ENCODE data around the gene GABRG3. TPM values are rescaled to one million over a fixed set of nuclear protein-coding genes. Genes with fewer than 3 reads are reported as not detected.

GABRG3 gene
- total RNA-seq, 1 experiment from 2014 or later: not detected

DNA sequence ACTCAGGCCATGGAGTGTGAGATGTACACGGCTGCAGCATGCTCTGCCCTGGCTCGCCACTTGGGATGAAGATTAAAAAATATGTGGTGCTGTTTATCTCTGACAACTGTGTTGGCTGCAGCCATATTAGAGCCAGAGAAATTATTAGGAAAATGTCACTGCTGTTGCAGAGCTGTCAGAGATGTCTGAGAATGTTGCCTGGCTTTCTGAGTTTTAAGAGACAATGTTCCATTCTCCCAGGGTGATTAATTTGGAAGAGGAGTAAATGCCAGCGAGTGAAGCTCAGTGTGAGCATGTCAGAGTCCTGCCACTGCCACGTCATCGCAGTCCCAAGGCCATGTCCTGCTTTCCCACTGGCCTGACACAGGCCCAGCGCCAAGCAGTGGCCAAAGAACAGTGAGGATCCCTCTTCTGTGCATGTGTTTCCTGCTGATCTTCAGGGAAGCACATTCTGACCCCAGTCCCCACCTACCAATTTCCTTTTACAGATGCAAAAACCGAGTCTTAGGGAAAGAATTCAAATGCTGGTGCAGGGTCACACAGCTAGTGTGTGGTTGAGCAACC, 370.9 kb downstream of the GABRG3 start:
- H3K4me3 ChIP-seq (replicated peaks in 1 of 2; ENCODE audit: low read depth in 1 of 2, low read length in 2 of 2): no peak overlapping the region
- no peaks in the 10 kb centered on the region for H3K36me3 ChIP-seq (ENCODE audit: control insufficient read depth in 1 of 2, insufficient read depth in 2 of 2, low read length in 2 of 2)
- H2AFZ ChIP-seq (ENCODE audit: low read depth, low read length, poor library complexity, severe bottlenecking): no peak overlapping the region
- H3K9me2 ChIP-seq (ENCODE audit: insufficient read depth): no peaks in the 10 kb centered on the region
- H3K27ac ChIP-seq (ENCODE audit: low read depth, low read length): no peak overlapping the region
- ChIA-PET RAD21 (ENCODE audit: low non-redundant PET in 1 of 2, low total read pairs in 2 of 2, uncharacterized antibody in 2 of 2, unreplicated experiment in 2 of 2) (no interaction called here), CTCF (no interaction called here), POLR2A (no interaction called here)
- H3K9me3 ChIP-seq (ENCODE audit: control insufficient read depth in 1 of 2, insufficient read depth in 1 of 2, low read depth in 1 of 2, low read length in 2 of 2): peaks cover 22 to 31% of the 10 kb centered on the region in 2 experiments; a peak in 2 of 4 replicates
- no peaks in the 10 kb centered on the region for H4K20me1 ChIP-seq (ENCODE audit: insufficient read depth)
- no peak for ATAC-seq
- no peak overlapping the region for H3K9ac ChIP-seq (ENCODE audit: low read length)
- no TSS peak for BruUV-seq (replicated peaks)
- H3K27me3 ChIP-seq (ENCODE audit: insufficient read depth, low read length): no peaks in the 10 kb centered on the region
- intact Hi-C loops (cut with micrococcal nuclease): no loop called here
- H3K79me2 ChIP-seq (ENCODE audit: insufficient read depth, low read length): no peaks in the 10 kb centered on the region
- H3K4me1 ChIP-seq (ENCODE audit: control insufficient read depth in 1 of 2, insufficient read depth in 2 of 2, low read length in 2 of 2): no peaks in the 10 kb centered on the region
- H3K4me2 ChIP-seq (ENCODE audit: low read length): no peak overlapping the region
- DNase-seq (ENCODE audit: low read depth, low spot score): no peak
- TF ChIP-seq ELF1 (IDR thresholded peaks at IDR 0.05; ENCODE audit: borderline replicate concordance, low read depth) (no peak), RAD21 (IDR thresholded peaks at IDR 0.05; ENCODE audit: low read depth) (no peak), CBX3 (IDR thresholded peaks at IDR 0.05; ENCODE audit: low read depth) (no peak), SIN3A (IDR thresholded peaks at IDR 0.05; ENCODE audit: low read depth) (no peak), ZFX (IDR thresholded peaks at IDR 0.05) (no peak), SRF (IDR thresholded peaks at IDR 0.05; ENCODE audit: low read depth) (no peak), CTCF (IDR thresholded peaks at IDR 0.05 in 2 of 3, conservative IDR thresholded peaks at IDR 0.05 in 1 of 3; ENCODE audit: borderline replicate concordance in 1 of 3, insufficient read depth in 1 of 3, low read depth in 2 of 3, low read length in 2 of 3) (no peak), TCF7L2 (IDR thresholded peaks at IDR 0.05; ENCODE audit: borderline replicate concordance, extremely low read depth, insufficient read depth, insufficient read length) (no peak), ZNF274 (IDR thresholded peaks at IDR 0.05; ENCODE audit: low read depth, low read length) (no peak), CEBPB (IDR thresholded peaks at IDR 0.05; ENCODE audit: low read depth) (no peak)
- TF ChIP-seq, protein P1, sequence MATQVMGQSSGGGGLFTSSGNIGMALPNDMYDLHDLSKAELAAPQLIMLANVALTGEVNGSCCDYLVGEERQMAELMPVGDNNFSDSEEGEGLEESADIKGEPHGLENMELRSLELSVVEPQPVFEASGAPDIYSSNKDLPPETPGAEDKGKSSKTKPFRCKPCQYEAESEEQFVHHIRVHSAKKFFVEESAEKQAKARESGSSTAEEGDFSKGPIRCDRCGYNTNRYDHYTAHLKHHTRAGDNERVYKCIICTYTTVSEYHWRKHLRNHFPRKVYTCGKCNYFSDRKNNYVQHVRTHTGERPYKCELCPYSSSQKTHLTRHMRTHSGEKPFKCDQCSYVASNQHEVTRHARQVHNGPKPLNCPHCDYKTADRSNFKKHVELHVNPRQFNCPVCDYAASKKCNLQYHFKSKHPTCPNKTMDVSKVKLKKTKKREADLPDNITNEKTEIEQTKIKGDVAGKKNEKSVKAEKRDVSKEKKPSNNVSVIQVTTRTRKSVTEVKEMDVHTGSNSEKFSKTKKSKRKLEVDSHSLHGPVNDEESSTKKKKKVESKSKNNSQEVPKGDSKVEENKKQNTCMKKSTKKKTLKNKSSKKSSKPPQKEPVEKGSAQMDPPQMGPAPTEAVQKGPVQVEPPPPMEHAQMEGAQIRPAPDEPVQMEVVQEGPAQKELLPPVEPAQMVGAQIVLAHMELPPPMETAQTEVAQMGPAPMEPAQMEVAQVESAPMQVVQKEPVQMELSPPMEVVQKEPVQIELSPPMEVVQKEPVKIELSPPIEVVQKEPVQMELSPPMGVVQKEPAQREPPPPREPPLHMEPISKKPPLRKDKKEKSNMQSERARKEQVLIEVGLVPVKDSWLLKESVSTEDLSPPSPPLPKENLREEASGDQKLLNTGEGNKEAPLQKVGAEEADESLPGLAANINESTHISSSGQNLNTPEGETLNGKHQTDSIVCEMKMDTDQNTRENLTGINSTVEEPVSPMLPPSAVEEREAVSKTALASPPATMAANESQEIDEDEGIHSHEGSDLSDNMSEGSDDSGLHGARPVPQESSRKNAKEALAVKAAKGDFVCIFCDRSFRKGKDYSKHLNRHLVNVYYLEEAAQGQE (IDR thresholded peaks at IDR 0.05; ENCODE audit: low read depth): no peak

Measured in HCT116 (cell line).